ENCODE results near the gene RIMBP2.

RIMBP2 gene

GRCh38 chr12:130708648-130709047, 7.5 kb downstream of the RIMBP2 start:
- Histone ChIP-seq H3K4me1 (ENCODE audit: control insufficient read depth, insufficient read depth, low read length) (no peaks in the 10 kb centered on the region), H3K9me3 (ENCODE audit: control insufficient read depth, insufficient read depth, low read depth, low read length) (no peaks in the 10 kb centered on the region), H3K27ac (ENCODE audit: extremely low read depth, low read depth, low read length) (no peak overlapping the region), H3K4me3 (ENCODE audit: low read depth, low read length) (no peak overlapping the region), H3K36me3 (ENCODE audit: control insufficient read depth in 2 of 2, insufficient read depth in 1 of 2, low read length in 2 of 2) (no peaks in the 10 kb centered on the region)
- POLR2A ChIA-PET: no interaction called here
- CTCF ChIA-PET: no interaction called here
- TF ChIP-seq ZNF114 (tag by site-specific recombination; IDR thresholded peaks at IDR 0.05): no peak
- no peak for TF ChIP-seq ZNF202 (tag by site-specific recombination; IDR thresholded peaks at IDR 0.05; ENCODE audit: borderline replicate concordance)
- no peak for TF ChIP-seq ZNF324 (tag by site-specific recombination; IDR thresholded peaks at IDR 0.05)
- no peak for TF ChIP-seq ZNF510 (tag by site-specific recombination; IDR thresholded peaks at IDR 0.05; ENCODE audit: insufficient replicate concordance)
- no peak for TF ChIP-seq HIC1 (tag by site-specific recombination; IDR thresholded peaks at IDR 0.05)
- TF ChIP-seq ZNF639 (tag by site-specific recombination; IDR thresholded peaks at IDR 0.05): no peak
- TF ChIP-seq ZBTB44 (tag by site-specific recombination; IDR thresholded peaks at IDR 0.05): no peak
- no peak for TF ChIP-seq OVOL3 (tag by site-specific recombination; IDR thresholded peaks at IDR 0.05)
- TF ChIP-seq ZNF112 (tag by site-specific recombination; IDR thresholded peaks at IDR 0.05): no peak
- TF ChIP-seq ZSCAN30 (tag by site-specific recombination; IDR thresholded peaks at IDR 0.05): no peak

GRCh38 chr12:130707571-130707891, 8.6 kb downstream of the RIMBP2 start:
- Histone ChIP-seq H3K4me3 (ENCODE audit: low read depth, low read length) (no peak overlapping the region), H3K4me1 (ENCODE audit: control insufficient read depth, insufficient read depth, low read length) (no peaks in the 10 kb centered on the region), H3K9me3 (ENCODE audit: control insufficient read depth, insufficient read depth, low read depth, low read length) (no peaks in the 10 kb centered on the region), H3K36me3 (ENCODE audit: control insufficient read depth in 2 of 2, insufficient read depth in 1 of 2, low read length in 2 of 2) (no peaks in the 10 kb centered on the region), H3K27ac (ENCODE audit: extremely low read depth, low read depth, low read length) (no peak overlapping the region)
- POLR2A ChIA-PET: no interaction called here
- CTCF ChIA-PET: interaction anchor here (0.5 to 0.6 kb wide), 2 partner anchors 30 to 119 kb away, joined by 3 read pairs; no protein-coding TSS in a partner anchor
- TF ChIP-seq ZNF580 (tag by site-specific recombination; IDR thresholded peaks at IDR 0.05) (no peak), ZNF843 (tag by site-specific recombination; IDR thresholded peaks at IDR 0.05) (no peak), ZBTB6 (tag by site-specific recombination; IDR thresholded peaks at IDR 0.05) (no peak), ZNF426 (tag by site-specific recombination; IDR thresholded peaks at IDR 0.05) (no peak), ZNF132 (tag by site-specific recombination; IDR thresholded peaks at IDR 0.05; ENCODE audit: borderline replicate concordance) (no peak), ZNF660 (tag by site-specific recombination; IDR thresholded peaks at IDR 0.05) (no peak), ZNF701 (tag by site-specific recombination; IDR thresholded peaks at IDR 0.05) (no peak), BCL11A (tag by site-specific recombination; IDR thresholded peaks at IDR 0.05; ENCODE audit: low read depth) (no peak)

Data from HEK293 (cell line).